PC-3 (cell line): Measurements from ENCODE around the gene MS4A4E. TPM values are rescaled to one million over a fixed set of nuclear protein-coding genes. Genes with fewer than 3 reads are reported as not detected.

Experiments used
- ATAC-seq: fragments of 200-7000 bp; cut with Tn5 transposase; 2 replicates; pipeline ENCODE4 v1.9.1; 2020; ENCODE audit warnings: mild to moderate bottlenecking, moderate library complexity
- BruUV-seq: library from RNA; stranded (reverse); fragments of 400-500 nt; replicated peaks from 2 replicates; lab custom pipeline; 2021; lab: Mats Ljungman, UMichigan
- CTCF ChIA-PET: fragments of 300-600 bp; sonication (Branson Sonifier 250); formaldehyde crosslinking; loops from one replicate; lab custom pipeline; 2022; ENCODE audit warnings: antibody characterized with exemption; lab: Charles Lee
- POLR2A ChIA-PET: fragments of 300-600 bp; sonication (Branson Sonifier 250); formaldehyde crosslinking; loops from one replicate; lab custom pipeline; 2022; ENCODE audit warnings: antibody characterized with exemption; ENCODE audit not compliant: unreplicated experiment; lab: Charles Lee
- DNase-seq: peaks from one replicate; pipeline ENCODE4 v3.0.0-alpha.2; 2015
- H2AFZ ChIP-seq: fragments of 300-600 bp; sonication (generic); 2 replicates; pipeline ENCODE4 v1.6.0; 2016; ENCODE audit warnings: antibody characterized with exemption, low read length
- H3F3A ChIP-seq: fragments of 300-600 bp; sonication (generic); one replicate; pipeline ENCODE4 v1.6.0; 2017; ENCODE audit warnings: antibody characterized with exemption, low read length, control low read depth, mild to moderate bottlenecking; ENCODE audit not compliant: unreplicated experiment
- H3K27ac ChIP-seq: fragments of 300-600 bp; sonication (generic); 2 replicates; pipeline ENCODE4 v1.5.1; 2016; ENCODE audit warnings: mild to moderate bottlenecking, low read length
- H3K27me3 ChIP-seq: fragments of 300-600 bp; sonication (generic); 2 replicates; pipeline ENCODE4 v1.6.1; 2016; ENCODE audit warnings: low read length, mixed read lengths
- H3K36me3 ChIP-seq: fragments of 300-600 bp; sonication (generic); 2 replicates; pipeline ENCODE4 v1.6.1; 2016; ENCODE audit warnings: low read depth, mixed run types, low read length, mixed read lengths
- H3K4me1 ChIP-seq: fragments of 300-600 bp; sonication (generic); 2 replicates; pipeline ENCODE4 v1.5.1; 2016; ENCODE audit warnings: low read length; ENCODE audit not compliant: insufficient read depth
- H3K4me2 ChIP-seq: fragments of 300-600 bp; sonication (generic); 2 replicates; pipeline ENCODE4 v1.6.0; 2016; ENCODE audit warnings: low read length
- H3K4me3 ChIP-seq: fragments of 300-600 bp; sonication (generic); 2 replicates; pipeline ENCODE4 v1.5.1; 2016; ENCODE audit warnings: mild to moderate bottlenecking, low read length, mixed read lengths
- H3K79me2 ChIP-seq: fragments of 300-600 bp; sonication (generic); 2 replicates; pipeline ENCODE4 v1.6.1; 2017; ENCODE audit warnings: low read length, mixed read lengths
- H3K9ac ChIP-seq: fragments of 300-600 bp; sonication (generic); 2 replicates; pipeline ENCODE4 v1.6.0; 2016; ENCODE audit warnings: mild to moderate bottlenecking, low read length
- H3K9me2 ChIP-seq: fragments of 300-600 bp; sonication (generic); replicated peaks from 2 replicates; pipeline ENCODE4 v1.6.1; 2016; ENCODE audit warnings: mixed run types, low read length, mixed read lengths
- H3K9me3 ChIP-seq: fragments of 300-600 bp; sonication (generic); 2 replicates; pipeline ENCODE4 v1.6.1; 2016; ENCODE audit warnings: low read length, mixed read lengths
- H4K20me1 ChIP-seq: fragments of 300-600 bp; sonication (generic); 2 replicates; pipeline ENCODE4 v1.6.1; 2016; ENCODE audit warnings: low read length, mixed read lengths
- CTCF ChIP-seq: fragments of 300-600 bp; sonication (generic); conservative IDR thresholded peaks from 2 replicates; pipeline ENCODE4 v1.5.1; 2017; ENCODE audit warnings: antibody characterized with exemption, low read depth, mild to moderate bottlenecking, low read length
- EZH2 ChIP-seq: fragments of 300-600 bp; sonication (generic); IDR thresholded peaks from one replicate; pipeline ENCODE4 v1.6.1; 2017; ENCODE audit warnings: antibody characterized with exemption, mild to moderate bottlenecking, low read length; ENCODE audit not compliant: unreplicated experiment
- EZH2phosphoT487 ChIP-seq: fragments of 300-600 bp; sonication (generic); IDR thresholded peaks from 2 replicates; pipeline ENCODE4 v1.6.1; 2018; ENCODE audit warnings: mild to moderate bottlenecking, antibody characterized with exemption, low read length, borderline replicate concordance
- intact Hi-C: fragments of 100-400 bp; cut with micrococcal nuclease; formaldehyde crosslinking; loops from 2 replicates; pipeline ENCODE4 v1.9.0; 2023
- total RNA-seq: library from RNA; depleted of rRNA; stranded (reverse); fragments of >200 nt; gene quantifications from 2 replicates; pipeline ENCODE4 v1.2.3, GENCODE V29; 2014

Gene MS4A4E
- total RNA-seq, 1 experiment from 2014 or later: not detected

- Histone ChIP-seq H3K4me2 (no peak overlapping the region), H3K27me3 (peaks cover 7% of the 10 kb centered on the region), H3K36me3 (no peaks in the 10 kb centered on the region), H3K4me3 (no peak overlapping the region), H3K9me3 (no peaks in the 10 kb centered on the region), H2AFZ (no peak overlapping the region), H3K4me1 (no peaks in the 10 kb centered on the region), H3K9ac (no peak overlapping the region), H3K27ac (no peak overlapping the region), H3K9me2 (no peaks in the 10 kb centered on the region), H4K20me1 (no peaks in the 10 kb centered on the region), H3K79me2 (no peaks in the 10 kb centered on the region), H3F3A (no peaks in the 10 kb centered on the region)
- DNase-seq (no peak), ATAC-seq (no peak)
- intact Hi-C loops: no loop called here
- ChIA-PET CTCF (no interaction called here), POLR2A (no interaction called here)
- TF ChIP-seq CTCF: no peak
- no peak for TF ChIP-seq EZH2
- TF ChIP-seq EZH2phosphoT487: no peak
- BruUV-seq: no TSS peak
Measured at GRCh38 chr11:60282286-60282685, 39.3 kb upstream of the MS4A4E start.

- no peaks in the 10 kb centered on the region for H3K4me1 ChIP-seq
- no peaks in the 10 kb centered on the region for H3F3A ChIP-seq
- H3K4me2 ChIP-seq: no peak overlapping the region
- H3K27me3 ChIP-seq: peaks cover 9% of the 10 kb centered on the region
- TF ChIP-seq EZH2phosphoT487: no peak
- no peak for TF ChIP-seq EZH2
- no peak for TF ChIP-seq CTCF
- no peak overlapping the region for H3K4me3 ChIP-seq
- H3K36me3 ChIP-seq: no peaks in the 10 kb centered on the region
- DNase-seq (no peak), ATAC-seq (no peak)
- no TSS peak for BruUV-seq
- H3K9me3 ChIP-seq: no peaks in the 10 kb centered on the region
- H3K79me2 ChIP-seq: no peaks in the 10 kb centered on the region
- ChIA-PET CTCF (no interaction called here), POLR2A (no interaction called here)
- no peak overlapping the region for H2AFZ ChIP-seq
- no peak overlapping the region for H3K27ac ChIP-seq
- H3K9me2 ChIP-seq: no peaks in the 10 kb centered on the region
- no peak overlapping the region for H3K9ac ChIP-seq
- intact Hi-C loops: no loop called here
- no peaks in the 10 kb centered on the region for H4K20me1 ChIP-seq
Measured at GRCh38 chr11:60281485-60281884, 38.5 kb upstream of the MS4A4E start.

GRCh38 chr11:60280412-60280811 is 37.5 kb upstream of the MS4A4E start, which contains the start of gene MS4A4A:
TSS of gene MS4A4A (plus strand) at chr11:60280666. CDS start at chr11:60280676, 10 bp downstream.
- no peaks in the 10 kb centered on the region for H3K4me1 ChIP-seq
- H3K27ac ChIP-seq: no peak within 1 kb of the TSS
- CTCF ChIA-PET: no interaction called here
- no peaks in the 10 kb centered on the region for H3F3A ChIP-seq
- intact Hi-C loops: no loop called here
- H4K20me1 ChIP-seq: no peaks in the 10 kb centered on the region
- H3K79me2 ChIP-seq: no peaks in the 10 kb centered on the region
- POLR2A ChIA-PET: no interaction called here
- ATAC-seq (no peak), DNase-seq (no peak)
- H3K9me2 ChIP-seq: no peaks in the 10 kb centered on the region
- no peaks in the 10 kb centered on the region for H3K36me3 ChIP-seq
- no peak within 1 kb of the TSS for H3K4me2 ChIP-seq
- BruUV-seq: no TSS peak
- TF ChIP-seq EZH2phosphoT487: no peak
- no peak for TF ChIP-seq EZH2
- TF ChIP-seq CTCF: no peak
- no peaks in the 10 kb centered on the region for H3K9me3 ChIP-seq
- H3K4me3 ChIP-seq: no peak within 1 kb of the TSS
- H3K27me3 ChIP-seq: peaks cover 9% of the 10 kb centered on the region
- H3K9ac ChIP-seq: no peak within 1 kb of the TSS
- no peak within 1 kb of the TSS for H2AFZ ChIP-seq
